ENCODE results near the gene FILIP1.

DNA sequence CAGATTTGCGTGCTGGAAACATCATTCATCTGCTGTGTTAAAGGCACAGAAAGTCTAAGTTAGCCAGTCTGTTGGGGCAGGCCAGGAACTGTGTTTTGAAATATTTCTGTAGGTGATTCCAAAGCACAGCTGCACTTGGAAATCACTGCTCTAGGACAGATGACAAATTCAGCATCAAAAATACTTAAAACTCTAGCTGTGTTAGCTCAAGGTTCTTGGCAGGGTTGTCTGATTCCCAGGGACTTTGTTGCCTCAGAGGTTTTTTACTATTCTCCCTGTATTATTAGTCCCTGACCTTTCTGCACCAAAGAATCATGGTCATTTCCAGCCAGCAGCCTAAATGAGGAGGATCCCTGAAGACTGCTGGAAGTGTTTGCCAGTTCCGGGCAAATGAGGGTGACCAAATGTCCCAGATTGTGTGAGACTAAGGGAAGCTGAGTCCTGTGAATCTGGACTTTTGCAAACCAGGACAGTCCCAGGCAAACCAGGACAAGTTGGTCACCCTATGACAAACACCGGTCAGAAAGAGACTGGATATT, 124.7 kb downstream of the FILIP1 start:
- TF ChIP-seq POLR2A (IDR thresholded peaks at IDR 0.05) = no peak
- TF ChIP-seq, protein P1, sequence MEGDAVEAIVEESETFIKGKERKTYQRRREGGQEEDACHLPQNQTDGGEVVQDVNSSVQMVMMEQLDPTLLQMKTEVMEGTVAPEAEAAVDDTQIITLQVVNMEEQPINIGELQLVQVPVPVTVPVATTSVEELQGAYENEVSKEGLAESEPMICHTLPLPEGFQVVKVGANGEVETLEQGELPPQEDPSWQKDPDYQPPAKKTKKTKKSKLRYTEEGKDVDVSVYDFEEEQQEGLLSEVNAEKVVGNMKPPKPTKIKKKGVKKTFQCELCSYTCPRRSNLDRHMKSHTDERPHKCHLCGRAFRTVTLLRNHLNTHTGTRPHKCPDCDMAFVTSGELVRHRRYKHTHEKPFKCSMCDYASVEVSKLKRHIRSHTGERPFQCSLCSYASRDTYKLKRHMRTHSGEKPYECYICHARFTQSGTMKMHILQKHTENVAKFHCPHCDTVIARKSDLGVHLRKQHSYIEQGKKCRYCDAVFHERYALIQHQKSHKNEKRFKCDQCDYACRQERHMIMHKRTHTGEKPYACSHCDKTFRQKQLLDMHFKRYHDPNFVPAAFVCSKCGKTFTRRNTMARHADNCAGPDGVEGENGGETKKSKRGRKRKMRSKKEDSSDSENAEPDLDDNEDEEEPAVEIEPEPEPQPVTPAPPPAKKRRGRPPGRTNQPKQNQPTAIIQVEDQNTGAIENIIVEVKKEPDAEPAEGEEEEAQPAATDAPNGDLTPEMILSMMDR (IDR thresholded peaks at IDR 0.05) = no peak
